DOHH2 (cell line): ENCODE results near the gene GPATCH2.

Experiments
- EZH2phosphoT487 ChIP-seq: fragments of 200-600 bp; sonication (generic); IDR thresholded peaks from 2 replicates; pipeline ENCODE4 v1.6.1; 2017; ENCODE audit warnings: borderline replicate concordance, mild to moderate bottlenecking, antibody characterized with exemption, low read length, moderate library complexity, mixed read lengths
- TF ChIP-seq, protein P1 (sequence below): fragments of 200-600 bp; sonication (generic); IDR thresholded peaks from one replicate; pipeline ENCODE4 v1.5.1; 2014; ENCODE audit warnings: antibody characterized with exemption, mild to moderate bottlenecking, low read depth, low read length; ENCODE audit not compliant: poor library complexity, severe bottlenecking

DNA sequence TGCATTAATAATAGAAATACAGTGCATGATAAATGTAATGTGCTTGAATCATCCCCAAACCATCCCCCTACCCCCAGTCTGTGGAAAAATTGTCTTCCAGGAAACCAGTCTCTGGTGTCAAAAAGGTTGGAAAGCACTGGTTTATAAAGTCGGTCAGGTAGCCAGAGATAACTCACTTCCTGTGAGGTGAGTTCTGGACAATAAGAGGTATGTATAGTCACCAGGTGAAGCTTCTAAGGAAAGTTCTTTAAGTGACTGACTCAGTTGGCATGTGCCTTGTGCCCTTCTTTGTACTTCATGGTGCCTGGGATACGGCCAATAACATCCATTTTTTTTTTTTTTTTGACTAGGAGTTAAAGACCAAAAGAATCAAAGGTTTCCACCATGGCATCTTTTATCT, 103.7 kb downstream of the GPATCH2 start:
- TF ChIP-seq, protein P1, sequence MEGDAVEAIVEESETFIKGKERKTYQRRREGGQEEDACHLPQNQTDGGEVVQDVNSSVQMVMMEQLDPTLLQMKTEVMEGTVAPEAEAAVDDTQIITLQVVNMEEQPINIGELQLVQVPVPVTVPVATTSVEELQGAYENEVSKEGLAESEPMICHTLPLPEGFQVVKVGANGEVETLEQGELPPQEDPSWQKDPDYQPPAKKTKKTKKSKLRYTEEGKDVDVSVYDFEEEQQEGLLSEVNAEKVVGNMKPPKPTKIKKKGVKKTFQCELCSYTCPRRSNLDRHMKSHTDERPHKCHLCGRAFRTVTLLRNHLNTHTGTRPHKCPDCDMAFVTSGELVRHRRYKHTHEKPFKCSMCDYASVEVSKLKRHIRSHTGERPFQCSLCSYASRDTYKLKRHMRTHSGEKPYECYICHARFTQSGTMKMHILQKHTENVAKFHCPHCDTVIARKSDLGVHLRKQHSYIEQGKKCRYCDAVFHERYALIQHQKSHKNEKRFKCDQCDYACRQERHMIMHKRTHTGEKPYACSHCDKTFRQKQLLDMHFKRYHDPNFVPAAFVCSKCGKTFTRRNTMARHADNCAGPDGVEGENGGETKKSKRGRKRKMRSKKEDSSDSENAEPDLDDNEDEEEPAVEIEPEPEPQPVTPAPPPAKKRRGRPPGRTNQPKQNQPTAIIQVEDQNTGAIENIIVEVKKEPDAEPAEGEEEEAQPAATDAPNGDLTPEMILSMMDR: no peak
- no peak for TF ChIP-seq EZH2phosphoT487
